SK-N-MC (cell line): ENCODE measurements around the gene NR4A3.

Experiments
- DNase-seq: peaks from one replicate; pipeline ENCODE4 v3.0.0-alpha.2; 2011; ENCODE audit warnings: low read depth, low spot score
- H3K27ac ChIP-seq: fragments of 200-600 bp; sonication (generic); 2 replicates; pipeline ENCODE4 v1.5.1; 2016; ENCODE audit warnings: mixed run types
- H3K36me3 ChIP-seq: fragments of 200-600 bp; sonication (generic); 2 replicates; pipeline ENCODE4 v1.6.1; 2017; ENCODE audit warnings: antibody characterized with exemption, low read length, mixed read lengths; ENCODE audit not compliant: insufficient read depth
- H3K4me3 ChIP-seq: fragments of 200-600 bp; sonication (generic); 2 replicates; pipeline ENCODE4 v1.5.1; 2016
- H3K9ac ChIP-seq: fragments of 200-600 bp; sonication (generic); 2 replicates; pipeline ENCODE4 v1.8.0; 2017; ENCODE audit warnings: mixed run types, mixed read lengths; ENCODE audit not compliant: insufficient read length
- H3K9me3 ChIP-seq: fragments of 200-600 bp; sonication (generic); 2 replicates; pipeline ENCODE4 v1.6.1; 2017; ENCODE audit warnings: low read depth, mild to moderate bottlenecking, antibody characterized with exemption, low read length, moderate library complexity, mixed read lengths
- EZH2 ChIP-seq: fragments of 200-600 bp; sonication (generic); IDR thresholded peaks from one replicate; pipeline ENCODE4 v1.6.1; 2017; ENCODE audit warnings: antibody characterized with exemption
- FOXP2 ChIP-seq: optimal IDR thresholded peaks from 2 replicates; pipeline ENCODE3; 2011; ENCODE audit warnings: mild to moderate bottlenecking, moderate library complexity; ENCODE audit not compliant: insufficient read depth; ENCODE audit errors: extremely low read length, control extremely low read depth
- POLR2AphosphoS5 ChIP-seq: IDR thresholded peaks from 2 replicates; pipeline ENCODE4 v1.6.1; 2012; ENCODE audit warnings: mild to moderate bottlenecking, low read depth, low read length, borderline replicate concordance

Gene NR4A3

DNA sequence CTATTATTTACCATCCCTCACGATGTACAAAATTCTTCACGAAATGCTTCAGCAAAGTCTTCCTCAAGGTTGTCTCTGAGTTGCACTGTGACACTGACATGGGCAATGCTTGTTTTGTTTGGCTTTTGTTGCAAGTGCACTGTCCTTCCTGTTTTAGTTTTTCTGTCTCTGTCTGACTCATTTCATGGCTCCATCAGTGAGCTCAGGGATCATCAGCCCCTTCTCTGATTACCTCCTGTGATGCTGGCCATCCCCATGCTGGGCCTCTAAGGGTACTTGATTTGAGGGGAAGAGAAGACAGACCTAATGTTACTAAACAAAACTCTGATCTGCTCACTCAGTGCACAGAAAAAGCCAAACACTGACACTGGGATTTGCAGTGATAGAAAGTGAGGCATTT, 47.2 kb downstream of the NR4A3 start:
- Histone ChIP-seq H3K9ac (no peak overlapping the region), H3K36me3 (no peaks in the 10 kb centered on the region), H3K4me3 (no peak overlapping the region), H3K9me3 (no peaks in the 10 kb centered on the region), H3K27ac (no peak overlapping the region)
- TF ChIP-seq POLR2AphosphoS5 (no peak), FOXP2 (no peak), EZH2 (no peak)
- DNase-seq = no peak

DNA sequence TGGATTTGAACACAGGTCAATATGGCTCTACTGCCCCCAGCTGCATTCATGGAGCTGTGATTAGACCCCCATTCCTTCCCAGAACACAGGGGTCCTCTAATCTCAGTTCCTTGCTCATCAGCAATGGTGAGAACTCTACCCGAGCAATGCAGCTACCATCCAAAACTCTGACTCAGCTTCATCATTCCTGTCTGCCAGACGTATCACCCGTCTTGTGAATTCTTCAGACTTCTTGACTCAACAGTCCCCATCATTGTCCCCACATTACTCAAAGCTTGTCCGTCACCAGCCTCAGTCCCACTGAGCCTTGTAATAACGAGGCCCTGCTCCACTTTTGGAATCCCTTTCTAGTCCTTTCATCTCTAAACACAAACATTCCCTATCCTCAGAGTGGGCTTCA, 48.4 kb downstream of the NR4A3 start:
- H3K9me3 ChIP-seq = no peaks in the 10 kb centered on the region
- H3K36me3 ChIP-seq = no peaks in the 10 kb centered on the region
- H3K9ac ChIP-seq = no peak overlapping the region
- H3K4me3 ChIP-seq = no peak overlapping the region
- no peak overlapping the region for H3K27ac ChIP-seq
- no peak for DNase-seq
- TF ChIP-seq EZH2 (no peak), FOXP2 (no peak), POLR2AphosphoS5 (no peak)

DNA sequence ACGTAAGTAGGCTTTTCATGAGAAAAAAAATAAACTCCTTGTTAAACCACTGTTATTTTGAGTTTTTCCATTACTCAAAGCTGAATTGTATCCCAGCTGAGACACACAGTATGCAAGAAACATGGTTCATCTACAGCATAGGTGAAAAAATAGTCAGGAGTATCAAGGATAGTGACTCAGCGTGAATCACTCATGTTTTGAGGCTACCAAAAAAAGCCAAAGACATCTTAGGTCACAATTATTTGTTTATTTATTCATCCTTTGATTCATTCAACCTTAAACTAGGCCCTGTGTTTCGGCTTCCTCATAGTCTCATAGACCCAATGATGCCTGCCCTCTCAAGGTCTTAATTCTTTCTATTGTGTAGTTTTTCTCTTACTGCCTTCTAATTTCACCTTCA, 51.8 kb downstream of the NR4A3 start:
- no peaks in the 10 kb centered on the region for H3K36me3 ChIP-seq
- H3K27ac ChIP-seq = no peak overlapping the region
- no peak for TF ChIP-seq EZH2
- TF ChIP-seq FOXP2 = no peak
- TF ChIP-seq POLR2AphosphoS5 = no peak
- no peak for DNase-seq
- H3K4me3 ChIP-seq = no peak overlapping the region
- H3K9me3 ChIP-seq = no peaks in the 10 kb centered on the region
- H3K9ac ChIP-seq = no peak overlapping the region

DNA sequence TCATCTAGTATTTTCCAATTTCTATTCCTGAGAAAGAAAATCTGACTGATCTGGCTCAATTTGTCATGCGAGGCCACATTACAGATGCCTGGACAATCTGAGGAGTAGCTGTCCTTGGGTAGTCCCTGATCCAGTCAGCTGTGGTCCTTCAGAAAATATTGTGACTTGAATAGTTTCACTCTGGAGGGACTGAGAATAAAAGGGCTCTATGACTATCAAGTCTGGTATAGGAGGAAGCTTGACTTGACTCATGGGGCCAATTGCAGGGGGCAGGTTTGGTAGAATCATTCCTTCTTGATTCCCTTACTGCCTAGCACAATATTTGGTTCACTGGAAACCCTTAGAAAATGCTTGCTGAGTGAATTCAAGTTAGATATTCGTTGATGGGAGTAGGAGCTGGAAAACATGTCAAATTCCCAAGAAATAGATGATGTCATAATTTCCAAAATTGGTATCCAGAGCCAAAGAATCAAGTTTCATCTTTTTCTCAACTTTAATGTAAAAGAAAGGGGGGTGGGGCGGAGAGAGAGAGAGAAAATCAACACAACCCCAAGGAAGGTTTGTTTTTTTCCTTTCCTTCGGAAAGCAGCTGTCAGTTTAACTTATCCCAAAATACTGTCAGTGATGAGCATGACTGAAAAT, 52.4 kb downstream of the NR4A3 start:
- Histone ChIP-seq H3K27ac (no peak overlapping the region), H3K9me3 (no peaks in the 10 kb centered on the region), H3K4me3 (no peak overlapping the region), H3K36me3 (no peaks in the 10 kb centered on the region), H3K9ac (no peak overlapping the region)
- DNase-seq = no peak
- TF ChIP-seq EZH2 = no peak
- TF ChIP-seq FOXP2 = no peak
- no peak for TF ChIP-seq POLR2AphosphoS5

DNA sequence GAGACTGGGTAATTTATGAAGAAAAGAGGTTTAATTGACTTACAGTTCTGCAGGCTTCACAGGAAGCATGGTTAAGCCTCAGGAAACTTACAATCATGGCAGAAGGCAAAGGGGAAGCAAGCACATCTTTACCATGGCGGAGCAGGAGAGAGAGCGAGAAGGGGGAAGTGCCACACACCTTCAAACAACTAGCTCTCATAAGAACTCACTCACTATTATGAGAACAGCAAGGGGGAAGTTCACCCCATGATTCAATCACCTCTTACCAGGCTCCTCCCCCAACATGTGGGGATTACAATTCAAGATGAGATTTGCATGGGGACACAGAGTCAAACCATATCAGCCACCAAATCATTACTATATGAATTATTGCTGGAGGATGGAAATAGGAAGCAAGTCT, 54.5 kb downstream of the NR4A3 start:
- Histone ChIP-seq H3K27ac (no peak overlapping the region), H3K36me3 (no peaks in the 10 kb centered on the region), H3K9me3 (no peaks in the 10 kb centered on the region), H3K4me3 (no peak overlapping the region), H3K9ac (no peak overlapping the region)
- TF ChIP-seq POLR2AphosphoS5 (no peak), FOXP2 (no peak), EZH2 (no peak)
- no peak for DNase-seq

DNA sequence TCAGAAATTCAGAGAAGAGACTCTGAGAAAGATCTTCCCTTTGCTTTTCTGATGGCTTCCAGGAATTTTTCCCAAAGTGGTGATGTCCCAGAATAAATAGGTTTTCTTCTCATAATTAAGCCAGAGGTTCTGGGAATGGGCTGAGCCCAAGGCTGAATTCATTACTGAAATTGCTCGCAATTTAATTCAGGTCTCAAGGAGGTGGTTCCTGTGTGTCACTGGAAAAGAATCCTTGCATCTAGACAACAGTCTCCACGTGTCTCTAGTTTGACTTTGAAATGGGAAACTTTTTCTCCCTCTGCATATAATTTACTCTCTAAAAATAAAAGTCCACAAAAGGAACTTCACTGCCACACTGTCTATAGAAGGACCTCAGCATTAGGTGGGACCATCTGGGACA, 57.0 kb downstream of the NR4A3 start:
- no peaks in the 10 kb centered on the region for H3K36me3 ChIP-seq
- H3K9ac ChIP-seq = no peak overlapping the region
- DNase-seq = no peak
- no peak overlapping the region for H3K27ac ChIP-seq
- TF ChIP-seq FOXP2 = no peak
- no peak for TF ChIP-seq EZH2
- TF ChIP-seq POLR2AphosphoS5 = no peak
- H3K4me3 ChIP-seq = no peak overlapping the region
- H3K9me3 ChIP-seq = no peaks in the 10 kb centered on the region

DNA sequence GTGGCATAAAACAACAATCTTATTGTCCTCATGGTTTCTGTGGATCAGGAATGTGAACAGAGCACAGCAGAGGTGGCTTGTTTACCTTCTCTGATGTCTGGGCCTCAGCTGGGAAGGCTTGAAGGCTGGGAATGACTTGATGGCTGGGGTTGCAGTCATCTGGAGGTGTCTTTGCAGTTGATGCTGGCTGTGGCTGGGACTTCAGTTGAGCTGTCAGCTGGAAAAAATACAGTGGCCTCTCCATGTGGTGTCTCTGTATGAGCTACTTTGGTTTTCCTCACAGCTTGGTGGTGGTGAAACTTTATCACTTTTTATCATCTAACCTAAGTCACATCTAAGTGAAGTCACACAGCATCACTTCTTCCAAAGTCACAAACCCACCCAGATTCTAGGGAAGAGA, 60.1 kb downstream of the NR4A3 start:
- no peaks in the 10 kb centered on the region for H3K9me3 ChIP-seq
- no peak overlapping the region for H3K27ac ChIP-seq
- no peak overlapping the region for H3K9ac ChIP-seq
- TF ChIP-seq POLR2AphosphoS5 = no peak
- TF ChIP-seq EZH2 = no peak
- TF ChIP-seq FOXP2 = no peak
- DNase-seq = no peak
- no peaks in the 10 kb centered on the region for H3K36me3 ChIP-seq
- no peak overlapping the region for H3K4me3 ChIP-seq

DNA sequence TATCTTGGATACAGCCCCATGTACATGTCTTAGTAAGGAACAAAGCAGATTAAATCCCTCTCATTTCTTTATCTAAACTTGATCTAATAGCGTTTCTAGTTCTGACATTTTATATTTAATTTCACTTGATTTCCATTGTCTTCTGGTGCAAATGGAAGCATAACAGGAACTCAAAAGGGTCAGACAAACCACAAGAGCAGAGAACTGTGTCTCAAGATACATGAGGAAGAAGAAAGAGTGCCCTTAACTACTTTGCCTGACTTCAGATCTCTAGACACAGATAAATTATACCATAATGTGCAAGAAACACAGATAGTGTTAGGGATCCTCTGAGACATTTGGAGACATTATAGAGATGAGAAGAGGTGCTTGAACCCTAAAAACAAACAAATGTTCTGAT, 64.1 kb downstream of the NR4A3 start:
- Histone ChIP-seq H3K4me3 (no peak overlapping the region), H3K27ac (no peak overlapping the region), H3K36me3 (no peaks in the 10 kb centered on the region), H3K9me3 (no peaks in the 10 kb centered on the region), H3K9ac (no peak overlapping the region)
- no peak for DNase-seq
- TF ChIP-seq EZH2 (no peak), FOXP2 (no peak), POLR2AphosphoS5 (no peak)

DNA sequence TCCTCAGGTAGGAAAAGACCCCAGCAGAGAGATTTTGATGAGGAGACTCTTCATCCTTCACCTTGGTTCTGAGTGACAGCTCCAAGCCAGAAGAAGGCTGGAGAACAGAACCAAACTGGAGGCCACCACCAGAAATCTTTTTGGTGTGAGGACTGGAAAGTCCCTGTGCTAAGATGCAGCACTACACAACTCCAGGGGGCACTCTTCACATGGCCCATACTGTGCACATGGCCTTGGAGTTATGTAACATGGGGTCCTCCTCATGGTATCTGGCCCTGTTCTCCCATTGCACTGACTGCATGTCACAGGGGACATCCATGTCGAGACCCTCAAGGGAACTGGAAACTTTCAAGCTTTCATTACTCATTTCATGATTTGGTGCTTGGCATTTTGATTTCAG, 67.4 kb downstream of the NR4A3 start:
- H3K36me3 ChIP-seq = no peaks in the 10 kb centered on the region
- TF ChIP-seq EZH2 (no peak), POLR2AphosphoS5 (no peak), FOXP2 (no peak)
- H3K4me3 ChIP-seq = no peak overlapping the region
- no peak overlapping the region for H3K27ac ChIP-seq
- H3K9me3 ChIP-seq = no peaks in the 10 kb centered on the region
- no peak overlapping the region for H3K9ac ChIP-seq
- DNase-seq = no peak
